ENCODE results near the gene KLF15. TPM values are rescaled to one million over a fixed set of nuclear protein-coding genes. Genes with fewer than 3 reads are reported as not detected.

KLF15 gene
- total and polyA plus RNA-seq, 2 experiments from 2014 or later: 1.8 to 16.7 TPM

- no peak overlapping the region for H3K27ac ChIP-seq
- no peak for DNase-seq (ENCODE audit: low spot score)
- WGBS (ENCODE audit: low lambda C conversion rate, missing lambda C conversion rate): 92% methylated on average over 17 of the region's 22 CpGs
- H3K9me3 ChIP-seq (ENCODE audit: low read depth): no peaks in the 10 kb centered on the region
- no peaks in the 10 kb centered on the region for H3K9me2 ChIP-seq (replicated peaks; ENCODE audit: insufficient read depth)
- H3K27me3 ChIP-seq: no peaks in the 10 kb centered on the region
- H4K20me1 ChIP-seq (ENCODE audit: insufficient read depth, poor library complexity, severe bottlenecking): no peaks in the 10 kb centered on the region
- no peak for TF ChIP-seq EZH2 (IDR thresholded peaks at IDR 0.05; ENCODE audit: borderline replicate concordance)
- TF ChIP-seq EZH2phosphoT487 (IDR thresholded peaks at IDR 0.05; ENCODE audit: low read depth, severe bottlenecking, unreplicated experiment): no peak
- TF ChIP-seq CTCF (IDR thresholded peaks at IDR 0.05; ENCODE audit: poor library complexity): no peak
- H3K4me3 ChIP-seq: no peak overlapping the region
- no peak overlapping the region for H2AFZ ChIP-seq
- H3K4me2 ChIP-seq: no peak overlapping the region
- H3K79me2 ChIP-seq: no peaks in the 10 kb centered on the region
- H3K4me1 ChIP-seq (ENCODE audit: insufficient read depth): no peaks in the 10 kb centered on the region
- no peaks in the 10 kb centered on the region for H3K36me3 ChIP-seq (replicated peaks; ENCODE audit: insufficient read depth, low read depth)
Observed at GRCh38 chr3:126300001-126300760, 57.0 kb downstream of the KLF15 start.

GRCh38 chr3:126295407-126295939 is 61.7 kb downstream of the KLF15 start:
- no peaks in the 10 kb centered on the region for H4K20me1 ChIP-seq (ENCODE audit: insufficient read depth, poor library complexity, severe bottlenecking)
- H3K9me2 ChIP-seq (replicated peaks; ENCODE audit: insufficient read depth): no peaks in the 10 kb centered on the region
- H3K36me3 ChIP-seq (replicated peaks; ENCODE audit: insufficient read depth, low read depth): no peaks in the 10 kb centered on the region
- no peak overlapping the region for H2AFZ ChIP-seq
- peaks cover 1% of the 10 kb centered on the region for H3K27me3 ChIP-seq
- no peak overlapping the region for H3K4me3 ChIP-seq
- H3K79me2 ChIP-seq: no peaks in the 10 kb centered on the region
- H3K4me2 ChIP-seq: no peak overlapping the region
- peaks cover 3% of the 10 kb centered on the region for H3K4me1 ChIP-seq (ENCODE audit: insufficient read depth)
- WGBS (ENCODE audit: low lambda C conversion rate, missing lambda C conversion rate): 100% methylated on average over 4 of the region's 4 CpGs
- no peak for DNase-seq (ENCODE audit: low spot score)
- TF ChIP-seq CTCF (IDR thresholded peaks at IDR 0.05; ENCODE audit: poor library complexity) (no peak), EZH2 (IDR thresholded peaks at IDR 0.05; ENCODE audit: borderline replicate concordance) (no peak), EZH2phosphoT487 (IDR thresholded peaks at IDR 0.05; ENCODE audit: low read depth, severe bottlenecking, unreplicated experiment) (no peak)
- H3K27ac ChIP-seq: no peak overlapping the region
- no peaks in the 10 kb centered on the region for H3K9me3 ChIP-seq (ENCODE audit: low read depth)

DNA sequence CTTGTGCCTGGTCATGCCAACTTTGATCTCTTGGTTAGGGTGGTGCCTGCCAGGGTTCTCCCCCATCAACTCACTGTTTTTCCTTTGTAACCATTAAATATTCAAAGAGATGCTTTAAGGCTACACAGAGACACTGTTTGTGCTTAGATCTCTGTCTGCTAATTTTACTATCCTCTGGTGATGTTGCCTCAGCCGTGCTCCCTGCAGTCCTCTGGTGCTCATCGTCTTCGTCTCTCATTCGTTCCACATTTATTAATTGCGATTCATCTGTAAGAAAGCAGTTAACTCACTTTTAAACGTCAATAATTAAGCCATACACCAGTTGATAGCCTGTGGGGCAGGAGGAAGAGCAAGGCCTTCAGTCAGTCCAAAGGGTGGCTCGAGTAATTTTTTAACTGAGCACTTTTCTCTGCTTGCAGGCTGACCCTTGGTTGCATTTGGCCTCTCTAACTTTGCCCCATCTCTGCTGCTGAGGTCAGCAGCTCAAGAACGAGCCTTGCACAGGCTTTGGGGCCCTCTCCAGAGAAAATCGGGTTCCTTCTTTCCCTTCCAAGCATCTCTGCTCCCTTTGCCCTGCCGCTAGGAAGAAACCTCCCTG is 62.9 kb downstream of the KLF15 start:
- no peaks in the 10 kb centered on the region for H3K79me2 ChIP-seq
- H3K9me2 ChIP-seq (replicated peaks; ENCODE audit: insufficient read depth): no peaks in the 10 kb centered on the region
- no peak overlapping the region for H3K27ac ChIP-seq
- peaks cover 3% of the 10 kb centered on the region for H3K4me1 ChIP-seq (ENCODE audit: insufficient read depth)
- H3K9me3 ChIP-seq (ENCODE audit: low read depth): no peaks in the 10 kb centered on the region
- peaks cover 13% of the 10 kb centered on the region for H3K27me3 ChIP-seq
- no peaks in the 10 kb centered on the region for H3K36me3 ChIP-seq (replicated peaks; ENCODE audit: insufficient read depth, low read depth)
- WGBS (ENCODE audit: low lambda C conversion rate, missing lambda C conversion rate): 86% methylated on average over 10 of the region's 10 CpGs
- no peak for DNase-seq (ENCODE audit: low spot score)
- TF ChIP-seq CTCF (IDR thresholded peaks at IDR 0.05; ENCODE audit: poor library complexity) (no peak), EZH2phosphoT487 (IDR thresholded peaks at IDR 0.05; ENCODE audit: low read depth, severe bottlenecking, unreplicated experiment) (no peak), EZH2 (IDR thresholded peaks at IDR 0.05; ENCODE audit: borderline replicate concordance) (no peak)
- H4K20me1 ChIP-seq (ENCODE audit: insufficient read depth, poor library complexity, severe bottlenecking): no peaks in the 10 kb centered on the region
- no peak overlapping the region for H3K4me2 ChIP-seq
- H3K4me3 ChIP-seq: no peak overlapping the region
- no peak overlapping the region for H2AFZ ChIP-seq

Measured in hepatocyte (in vitro differentiated cells).